ENCODE results near the gene PPIH.
A peak's percentile ranks its signal among the peaks of the same experiment; 100 is the strongest.
"Not testable (repeated sequence)": the region's sequence is repeated elsewhere in the genome, so short reads cannot be mapped to it uniquely, and the experiment has no call there.

The PPIH gene

DNA sequence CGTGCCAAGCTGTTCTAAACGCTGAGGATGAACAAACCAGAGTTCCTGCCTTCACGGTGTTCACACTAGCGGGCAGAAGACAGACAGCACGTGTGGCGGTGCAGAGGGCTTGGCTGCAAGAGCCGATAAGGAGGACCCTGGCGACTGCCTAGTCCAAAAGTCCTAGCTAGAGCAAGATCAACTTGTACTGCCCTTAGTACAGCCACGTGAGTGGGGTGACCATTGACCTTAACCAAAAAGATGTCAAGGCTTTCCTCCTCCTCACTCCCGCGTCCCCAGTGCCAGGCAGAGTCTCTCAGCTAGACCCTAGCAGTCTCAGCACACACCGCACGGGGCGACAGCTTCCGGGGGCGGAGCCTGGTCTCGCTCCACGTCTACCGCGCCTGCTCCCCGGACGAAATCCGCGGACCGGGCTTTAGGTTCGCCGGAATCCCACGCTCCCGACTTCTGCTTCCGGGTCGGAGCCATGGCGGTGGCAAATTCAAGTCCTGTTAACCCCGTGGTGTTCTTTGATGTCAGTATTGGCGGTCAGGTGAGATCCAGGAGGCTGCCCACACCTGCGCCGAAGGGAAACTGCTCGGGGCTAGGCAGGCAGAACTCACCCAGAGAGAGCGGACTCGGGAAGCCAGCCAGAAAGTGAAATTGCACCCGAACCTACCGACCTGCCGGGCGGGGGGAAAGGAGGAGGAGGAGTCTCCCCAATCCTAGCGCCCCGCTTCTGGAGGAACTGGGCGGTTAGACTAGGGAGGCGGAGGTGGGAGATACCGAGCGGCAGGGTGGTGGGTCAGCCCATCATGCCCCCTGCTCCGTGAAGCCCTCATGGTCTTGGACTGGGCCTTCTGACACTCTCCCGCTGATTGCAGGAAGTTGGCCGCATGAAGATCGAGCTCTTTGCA, at the start of gene PPIH:
Gene PPIH (plus strand): TSS at position 443 of the 896 bp plus-strand sequence. CDS start 24 bp downstream, at position 467.
- peak; percentile 88 for DNase-seq

DNA sequence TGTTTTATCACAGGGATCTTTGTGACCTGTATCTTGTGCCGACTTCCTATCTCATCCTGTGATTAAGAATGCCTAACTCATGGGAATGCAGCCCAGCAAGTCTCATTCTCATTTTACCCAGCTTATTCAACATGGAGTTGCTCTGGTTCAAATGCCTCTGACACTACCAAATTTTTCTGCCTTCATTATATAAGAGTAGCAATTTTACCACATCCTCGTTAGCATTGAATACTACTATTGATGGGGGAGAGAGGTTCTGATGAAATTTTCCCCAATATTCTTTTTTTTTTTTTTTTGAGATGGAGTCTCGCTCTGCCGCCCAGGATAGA, 44.5 kb upstream of the PPIH start:
- DNase-seq, result no peak

DNA sequence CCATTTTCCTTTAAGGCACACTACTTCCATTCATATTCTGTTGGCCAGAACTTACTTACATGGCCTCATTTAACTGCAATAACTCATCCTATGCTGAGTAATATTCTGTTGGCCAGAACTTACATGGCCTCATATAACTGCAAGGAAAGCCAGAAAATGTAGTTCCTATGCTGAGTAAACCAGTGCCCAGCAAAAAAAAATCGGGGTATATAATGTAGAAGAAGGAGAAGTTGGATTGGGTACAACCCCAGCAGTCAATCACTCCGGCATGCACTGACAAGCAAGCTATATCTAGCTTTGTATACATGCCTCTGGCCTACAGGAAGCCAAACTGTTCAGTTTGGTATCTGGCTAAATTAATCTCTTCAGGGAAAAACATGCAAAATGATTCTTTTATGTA, 39.4 kb upstream of the PPIH start:
- no peak for DNase-seq

DNA sequence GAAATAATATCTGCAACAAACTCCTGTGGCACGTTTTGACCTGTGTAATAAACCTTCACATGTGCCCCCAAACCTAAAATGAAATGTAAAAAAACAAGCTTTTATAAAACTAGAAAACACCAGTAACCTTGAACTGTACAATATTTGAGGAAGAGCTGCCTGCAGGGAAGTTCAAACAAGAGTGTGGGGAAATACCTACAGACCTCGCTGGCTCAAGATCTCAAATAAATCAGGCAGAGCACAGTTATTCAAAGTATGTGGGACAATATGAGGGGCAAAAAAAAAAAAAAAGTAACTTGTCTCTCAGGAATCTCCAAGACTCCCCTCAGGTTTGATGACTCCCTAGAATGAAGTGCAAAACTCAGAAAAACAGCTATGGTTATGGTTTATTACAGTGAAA, 37.9 kb upstream of the PPIH start:
- no peak for DNase-seq

DNA sequence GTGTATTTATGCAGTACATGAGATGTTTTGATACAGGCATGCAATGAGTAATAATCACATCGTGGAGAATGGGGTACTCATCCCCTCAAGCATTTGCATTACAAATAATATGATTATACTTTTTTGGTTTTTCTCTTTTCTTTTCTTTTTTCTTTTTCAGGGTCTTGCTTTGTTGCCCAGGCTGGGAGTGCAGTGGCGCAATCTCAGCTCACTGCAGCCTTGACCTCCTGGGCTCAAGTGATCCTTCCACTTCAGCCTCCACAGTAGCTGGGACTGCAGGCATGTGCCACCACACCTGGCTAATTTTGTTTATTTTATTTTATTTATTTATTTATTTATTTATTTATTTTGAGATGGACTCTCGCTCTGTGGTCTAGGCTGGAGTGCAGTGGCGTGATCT, 37.0 kb upstream of the PPIH start:
- not testable (repeated sequence) for DNase-seq

DNA sequence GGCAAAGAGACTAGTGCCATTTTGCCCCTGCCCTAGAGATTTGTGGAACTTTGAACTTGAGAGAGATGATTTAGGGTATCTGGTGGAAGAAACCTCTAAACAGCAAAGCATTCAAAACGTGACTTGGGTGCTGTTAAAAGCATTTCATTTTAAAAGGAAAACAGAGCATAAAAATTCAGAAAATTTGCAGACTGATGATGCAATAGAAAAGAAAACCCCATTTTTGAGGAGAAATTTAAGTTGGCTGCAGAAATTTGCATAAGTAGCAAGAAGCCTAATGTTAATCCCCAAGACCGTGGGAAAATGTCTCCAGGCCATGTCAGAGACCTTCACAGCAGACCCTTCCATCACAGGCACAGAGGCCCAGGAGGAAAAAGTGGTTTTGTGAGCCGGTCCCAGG, 31.0 kb upstream of the PPIH start:
- not testable (repeated sequence) for DNase-seq

DNA sequence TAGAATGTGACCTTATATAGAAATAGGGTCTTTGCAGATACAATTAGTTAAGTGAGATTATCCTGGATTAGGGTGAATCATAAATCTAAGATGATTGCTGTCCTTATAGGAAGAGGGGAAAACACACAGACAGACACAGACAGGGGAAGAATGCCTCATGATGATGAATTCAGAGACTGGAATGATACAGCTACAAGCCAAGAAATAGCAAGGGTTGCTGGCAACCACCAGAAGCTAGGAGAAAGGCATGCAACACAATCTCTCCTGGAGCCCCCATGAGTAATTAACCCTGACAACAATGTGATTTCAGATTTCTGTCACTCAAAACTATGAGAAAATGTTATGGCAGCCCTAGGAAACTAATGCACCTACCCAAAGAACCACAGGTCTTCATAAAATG, 19.1 kb upstream of the PPIH start:
- no peak for DNase-seq

DNA sequence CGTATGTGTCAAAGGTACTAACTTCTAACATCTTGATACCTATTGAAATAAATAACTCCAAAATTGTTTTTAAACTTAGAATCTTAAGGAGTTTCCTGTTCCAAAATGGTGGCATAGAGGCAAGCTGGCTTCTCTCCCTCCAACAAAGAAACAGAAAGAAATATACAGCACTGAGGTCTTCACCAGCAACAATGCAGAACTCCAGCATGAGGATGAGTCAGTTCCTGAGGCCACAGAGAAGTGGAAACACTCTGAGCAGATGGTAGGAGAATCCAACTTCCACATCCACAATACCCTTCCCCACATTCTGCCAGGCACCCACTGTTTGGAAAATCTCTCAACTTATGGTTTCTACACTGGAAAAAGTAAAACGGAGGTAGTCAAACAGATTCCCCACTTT, 12.2 kb upstream of the PPIH start:
- no peak for DNase-seq

DNA sequence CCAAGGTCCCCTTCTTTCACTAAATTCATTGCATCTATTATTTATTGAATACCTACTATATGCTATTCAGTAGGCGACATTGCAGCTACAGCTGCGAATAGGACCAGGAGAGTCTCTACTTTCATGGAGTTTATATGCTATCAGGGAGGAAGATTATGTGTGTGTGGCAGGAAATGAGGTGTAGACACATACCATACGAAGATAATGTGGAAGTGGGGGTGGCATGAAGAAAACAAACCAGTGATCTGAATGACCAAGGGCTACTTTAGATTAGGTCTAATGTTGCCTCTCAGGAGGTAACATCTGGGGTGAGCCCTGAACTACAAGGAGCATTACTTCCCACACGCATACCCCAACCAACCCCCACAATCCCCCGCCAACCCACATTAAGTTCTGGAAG, 1.0 kb upstream of the PPIH start:
- peak; percentile 9 for DNase-seq

DNA sequence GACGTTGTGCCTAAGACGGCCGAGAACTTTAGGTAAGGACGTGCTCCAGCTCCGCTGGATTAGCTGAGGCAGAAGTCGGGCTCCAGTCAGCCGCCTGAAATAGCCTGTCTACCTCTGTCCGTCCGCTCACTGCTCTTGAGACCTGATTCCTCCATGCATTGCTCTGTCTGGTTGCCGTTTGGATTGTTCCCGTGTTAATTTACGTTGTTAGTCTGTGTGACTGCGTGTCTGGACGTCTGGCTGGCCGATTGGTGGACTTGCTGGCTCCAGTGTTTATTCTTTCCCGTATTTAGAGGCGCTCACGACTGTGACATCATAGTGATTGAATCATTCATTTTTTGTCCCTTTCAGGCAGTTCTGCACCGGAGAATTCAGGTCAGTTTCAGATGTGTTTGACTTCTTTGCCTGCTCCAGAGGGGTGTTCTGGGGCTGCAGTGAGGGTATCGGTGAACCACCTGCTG, 684 bp downstream of the PPIH start:
- no peak for DNase-seq

DNA sequence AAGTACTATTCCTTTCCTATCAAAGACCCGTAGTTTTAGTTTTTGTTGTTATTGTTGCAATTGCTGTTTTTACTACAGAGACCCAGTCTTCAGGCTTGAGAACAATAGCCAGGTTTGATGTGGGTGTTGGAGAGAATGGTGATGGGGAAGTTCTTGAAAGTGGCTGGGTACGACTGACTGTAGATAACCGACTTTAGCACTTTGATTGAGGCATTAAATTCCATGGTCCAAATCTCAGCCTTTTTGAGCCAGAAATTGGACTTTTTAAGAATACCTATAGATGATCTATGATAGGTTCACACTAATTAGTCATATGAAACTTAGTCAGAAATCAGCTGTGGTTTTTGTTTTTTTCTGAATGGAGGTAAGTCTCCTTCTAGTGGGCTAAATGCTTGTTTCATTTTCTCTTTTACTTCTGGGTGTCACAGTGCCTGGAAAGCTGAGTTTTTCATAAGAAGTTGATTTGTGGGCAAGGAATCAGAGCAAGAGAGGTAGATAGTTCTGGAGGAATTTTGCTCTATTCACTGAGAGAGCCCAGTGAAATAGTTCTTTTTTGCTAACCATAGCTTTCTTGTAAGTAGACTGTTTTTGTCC, 2.8 kb downstream of the PPIH start:
- no peak for DNase-seq

DNA sequence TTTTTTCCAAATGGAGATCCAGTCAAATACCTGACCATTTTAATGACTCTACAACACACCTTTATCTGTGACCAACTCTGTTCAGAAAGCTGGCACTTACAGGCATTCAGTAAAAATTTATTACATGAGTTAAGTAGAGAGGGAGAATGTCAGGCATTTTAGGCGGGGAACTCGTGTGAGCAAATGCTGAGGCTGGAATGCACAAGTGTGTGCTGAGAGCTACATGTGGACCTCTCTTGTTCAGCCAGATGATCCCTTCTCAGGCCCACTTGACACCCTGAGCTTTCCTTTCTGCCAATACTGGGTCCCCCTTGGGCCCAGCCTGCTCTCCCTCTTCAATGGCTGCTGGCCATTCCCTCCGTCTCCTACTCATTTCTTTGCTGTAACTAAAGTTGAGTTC, 11.7 kb downstream of the PPIH start:
- no peak for DNase-seq

DNA sequence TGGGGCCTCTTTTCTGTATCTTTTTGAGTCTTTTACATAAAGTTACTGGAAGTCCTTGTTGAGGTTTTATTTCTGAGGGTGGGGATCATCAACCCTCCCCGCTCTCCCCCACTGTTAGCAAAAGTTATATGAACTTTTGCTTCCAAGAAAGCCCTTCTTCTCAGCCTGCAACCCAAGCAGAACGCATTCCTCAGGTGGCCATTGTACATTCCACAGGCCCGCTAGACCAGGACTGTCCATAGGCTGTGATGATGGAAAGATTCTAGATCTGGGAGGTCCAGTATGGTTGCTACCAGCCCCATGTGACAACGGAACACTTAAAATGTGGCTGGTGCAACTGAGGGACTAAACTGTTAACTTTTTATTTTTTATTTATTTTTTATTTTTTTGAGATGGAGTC, 12.2 kb downstream of the PPIH start:
- no peak for DNase-seq

DNA sequence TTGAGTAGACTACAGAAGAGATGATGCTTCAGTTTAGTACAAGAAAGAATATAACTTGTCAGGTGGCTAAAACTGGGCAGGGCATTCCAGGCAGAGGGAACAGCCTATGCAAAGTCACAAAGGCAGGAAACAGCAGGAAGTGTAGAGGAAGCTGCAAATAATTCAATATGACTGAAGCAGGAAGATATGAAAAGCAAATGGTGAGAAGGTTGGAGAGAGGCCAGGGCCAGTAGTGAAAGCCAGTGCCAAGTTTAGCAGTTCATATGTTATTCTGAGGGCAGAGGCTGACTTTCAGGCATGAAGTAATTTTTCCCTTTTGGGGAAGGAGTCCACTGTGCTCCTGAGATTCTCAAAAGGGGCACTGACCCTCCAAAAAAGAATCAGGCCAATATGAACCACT, 16.0 kb downstream of the PPIH start:
- DNase-seq, result no peak

DNA sequence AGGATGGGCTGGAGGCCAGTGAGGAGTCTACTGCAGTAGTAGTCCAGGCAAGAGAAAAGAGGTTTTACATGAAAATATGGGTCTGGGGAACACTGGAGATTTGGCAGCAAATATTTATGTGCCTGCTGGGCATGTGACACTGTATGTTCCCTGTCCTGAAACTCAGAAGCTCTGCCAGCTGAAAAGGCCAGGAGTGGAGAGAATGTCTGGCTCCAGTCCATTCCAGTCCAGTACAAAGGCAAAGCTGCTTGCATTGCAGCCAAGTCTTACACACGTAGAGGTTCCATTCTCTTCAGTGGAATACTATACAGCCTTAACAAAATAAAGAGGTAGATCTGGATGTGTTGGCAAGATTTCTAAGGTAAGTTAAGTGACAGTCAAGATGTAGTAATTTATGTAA, 16.5 kb downstream of the PPIH start:
- no peak for DNase-seq

DNA sequence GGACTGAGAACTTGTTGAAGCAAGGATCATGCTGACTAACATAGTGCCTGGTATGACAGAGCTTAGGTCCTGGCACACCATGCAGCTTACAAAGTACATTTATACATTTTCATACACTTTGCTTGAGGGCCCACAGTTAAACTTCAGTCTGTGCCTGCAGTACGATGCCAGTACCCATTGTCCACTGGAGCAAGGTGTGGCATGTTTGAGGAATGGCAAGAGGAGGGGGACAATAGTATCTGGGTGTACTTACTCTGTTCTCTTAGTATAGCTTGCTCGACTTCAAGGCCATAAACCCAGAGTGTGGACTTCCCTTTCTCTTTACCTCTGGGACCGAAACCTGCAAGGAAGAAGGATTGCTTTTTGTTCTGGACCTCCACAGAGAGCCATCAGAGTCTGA, 17.2 kb downstream of the PPIH start:
- DNase-seq, result no peak

DNA sequence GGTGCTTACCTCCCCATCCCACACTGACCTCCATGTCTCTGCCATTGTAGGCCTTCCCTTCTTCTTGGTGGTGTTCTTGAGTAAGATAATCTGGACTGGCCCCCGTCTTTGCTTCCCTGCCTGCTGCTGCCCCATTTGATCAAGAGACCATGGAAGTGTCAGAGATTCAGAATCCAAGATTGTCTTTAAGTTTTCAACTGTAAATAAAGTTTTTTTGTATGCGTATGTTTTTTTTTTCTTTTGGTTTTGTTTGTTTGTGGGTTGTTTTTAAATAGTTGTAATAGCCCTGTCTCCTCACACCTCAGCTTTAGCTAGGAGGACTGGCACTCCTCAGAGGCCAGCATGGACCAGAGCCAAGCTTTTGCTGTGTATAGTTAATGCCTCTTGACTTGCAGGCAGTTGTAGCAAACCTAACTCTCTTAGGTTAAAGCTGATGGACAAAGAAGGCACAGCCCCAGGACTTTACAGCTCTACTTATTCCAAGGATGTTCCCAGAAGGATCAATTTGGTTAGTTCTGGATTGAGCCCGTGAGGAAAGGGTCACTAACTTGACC, 18.4 kb downstream of the PPIH start:
- DNase-seq, result no peak

DNA sequence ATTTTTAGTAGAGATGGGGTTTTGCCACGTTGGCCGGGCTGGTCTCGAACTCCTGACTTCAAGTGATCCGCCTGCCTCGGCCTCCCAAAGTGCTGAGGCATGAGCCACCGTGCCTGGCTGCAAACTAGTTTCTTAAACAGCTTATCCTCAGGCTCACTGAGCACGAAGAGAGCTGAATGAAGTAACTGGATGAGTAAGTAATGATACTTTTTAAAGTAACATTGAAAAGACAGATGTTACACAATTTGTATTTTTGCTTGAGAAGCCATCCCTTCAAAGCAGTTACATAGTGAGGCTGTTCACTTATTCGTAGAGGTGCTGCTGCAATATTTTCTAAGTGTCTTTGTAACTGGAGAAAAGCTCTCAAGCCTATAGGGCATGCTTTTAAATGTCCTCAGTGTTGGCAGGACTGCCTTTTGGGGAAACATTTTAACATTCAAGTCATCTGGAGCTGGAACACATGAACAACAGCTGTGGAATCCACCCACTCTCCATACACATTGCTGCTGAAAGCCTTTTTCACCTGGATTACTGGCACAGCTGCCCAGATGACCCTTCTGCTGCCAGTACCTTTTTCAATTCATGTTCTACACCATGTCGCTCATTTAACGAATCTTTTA, 21.3 kb downstream of the PPIH start:
- DNase-seq, result no peak

DNA sequence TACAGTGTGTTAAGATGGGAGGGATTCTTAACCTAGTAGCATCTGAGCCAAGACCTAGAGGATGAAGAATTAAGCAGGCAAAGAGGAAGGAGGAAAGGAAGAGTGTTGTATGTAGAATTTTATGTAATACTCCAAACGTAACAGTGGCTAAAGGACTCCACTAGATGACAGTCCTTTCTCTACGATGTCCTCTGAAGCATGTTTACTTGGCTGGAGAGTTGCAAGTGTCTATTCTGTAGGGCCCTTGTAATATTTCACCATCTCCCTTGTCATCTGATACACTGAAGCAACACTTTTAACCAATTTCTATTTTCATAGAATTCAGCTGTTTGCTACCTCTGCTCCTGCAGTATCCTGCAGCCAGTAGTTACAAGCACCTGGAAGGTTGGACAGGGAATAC, 21.8 kb downstream of the PPIH start:
- no peak for DNase-seq

DNA sequence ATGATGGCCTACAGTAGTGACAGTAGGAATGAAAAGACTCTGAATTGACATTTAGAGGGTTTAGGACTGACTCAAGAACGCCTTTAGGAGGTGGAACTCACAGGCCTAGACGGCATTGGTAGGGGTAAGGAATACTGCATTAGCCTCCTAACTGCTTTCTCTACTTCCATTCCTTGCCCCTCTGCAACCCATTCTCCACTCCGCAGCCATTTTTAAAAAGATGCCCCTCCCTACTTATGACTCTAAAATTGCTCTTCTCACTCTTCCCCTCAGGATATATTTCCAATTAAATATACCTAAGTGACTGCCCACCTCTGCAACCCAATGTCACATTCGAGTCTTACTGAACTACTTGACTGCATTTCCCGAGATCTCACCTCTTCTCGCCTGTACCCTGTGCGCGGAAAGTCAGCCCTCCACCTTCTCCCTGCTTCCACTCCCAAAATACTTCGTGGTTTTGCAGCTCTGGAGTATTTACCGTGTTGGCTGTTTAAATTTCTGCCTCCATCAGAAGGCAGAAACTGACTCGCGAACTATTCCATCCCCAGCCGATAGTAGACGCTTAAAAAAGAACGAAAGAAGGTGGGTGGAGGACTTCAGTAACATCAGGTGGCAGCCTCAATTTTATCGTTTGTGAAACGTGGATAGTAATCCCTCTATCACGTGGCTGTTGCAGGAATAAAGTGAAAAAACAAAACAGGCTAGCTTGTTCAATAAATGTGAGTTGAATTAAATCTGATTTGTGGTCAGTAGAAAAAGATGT, 22.9 kb downstream of the PPIH start:
- DNase-seq, result peak; percentile 15

DNA sequence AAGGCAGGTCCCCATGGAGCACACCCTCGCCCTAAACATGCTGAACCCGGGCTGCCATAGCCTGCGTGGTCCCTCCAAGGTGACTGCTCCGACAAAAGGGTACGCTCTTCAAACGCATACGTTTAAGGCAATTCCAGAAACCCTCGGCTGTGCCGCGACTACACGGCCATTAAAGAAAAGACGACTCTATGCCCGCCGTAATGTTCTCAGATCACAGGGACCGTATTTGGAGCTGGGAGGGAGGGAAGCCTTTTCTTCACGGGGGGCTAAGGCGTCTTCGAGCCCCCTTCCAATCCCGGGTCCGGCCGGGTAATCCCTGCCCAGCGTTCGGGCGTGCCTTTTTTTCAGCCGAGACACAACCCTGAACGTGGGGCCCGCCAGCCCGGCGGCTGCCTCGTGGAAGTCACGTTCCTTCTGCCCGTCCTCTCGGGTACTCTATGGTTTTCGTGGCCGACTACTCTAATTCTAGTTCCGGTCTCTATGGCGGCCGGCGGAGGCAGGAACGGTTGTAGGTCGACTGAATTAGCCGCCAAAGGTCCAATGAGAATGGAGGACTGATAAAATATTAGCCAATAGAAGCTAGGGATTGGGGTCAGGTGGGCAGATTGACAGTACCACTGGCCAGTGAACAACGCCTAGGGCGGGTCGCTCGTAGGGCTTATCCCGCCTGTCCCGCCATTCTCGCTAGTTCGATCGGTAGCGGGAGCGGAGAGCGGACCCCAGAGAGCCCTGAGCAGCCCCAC, 23.7 kb downstream of the PPIH start, which contains the start of gene YBX1:
Gene YBX1 (plus strand): TSS at position 678 of the 743 bp plus-strand sequence. CDS start 148 bp downstream, outside the sequence.
- DNase-seq, result peak; percentile 96

DNA sequence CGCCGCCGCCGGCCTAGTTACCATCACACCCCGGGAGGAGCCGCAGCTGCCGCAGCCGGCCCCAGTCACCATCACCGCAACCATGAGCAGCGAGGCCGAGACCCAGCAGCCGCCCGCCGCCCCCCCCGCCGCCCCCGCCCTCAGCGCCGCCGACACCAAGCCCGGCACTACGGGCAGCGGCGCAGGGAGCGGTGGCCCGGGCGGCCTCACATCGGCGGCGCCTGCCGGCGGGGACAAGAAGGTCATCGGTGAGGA, 24.2 kb downstream of the PPIH start:
- not testable (repeated sequence) for DNase-seq
